ENCODE results near the gene ZNF182. TPM values are rescaled to one million over a fixed set of nuclear protein-coding genes. Genes with fewer than 3 reads are reported as not detected.
"Not testable (repeated sequence)": the region's sequence is repeated elsewhere in the genome, so short reads cannot be mapped to it uniquely, and the experiment has no call there.

The ZNF182 gene
- total RNA-seq, 2 experiments from 2014 or later, result 12.2 to 12.3 TPM

- ATAC-seq (ENCODE audit: low read depth) (no peak), DNase-seq (no peak)
- H3K9me3 Mint-ChIP-seq, result peaks cover 34% of the 10 kb centered on the region
- H3K27ac Mint-ChIP-seq, result no peak overlapping the region
- H3K4me3 Mint-ChIP-seq, result no peak overlapping the region
- POLR2A ChIA-PET, result no interaction called here
- H3K4me1 Mint-ChIP-seq, result no peaks in the 10 kb centered on the region
- H3K36me3 Mint-ChIP-seq, result peaks cover 54% of the 10 kb centered on the region
- H3K27me3 Mint-ChIP-seq, result no peaks in the 10 kb centered on the region
Observed at GRCh38 chrX:47973235-47973634, 30.6 kb downstream of the ZNF182 start.

- Mint-ChIP-seq H3K36me3 (peaks cover 14% of the 10 kb centered on the region), H3K9me3 (peaks cover 20% of the 10 kb centered on the region)
- H3K27ac Mint-ChIP-seq; H3K27me3 Mint-ChIP-seq; H3K4me3 Mint-ChIP-seq; H3K4me1 Mint-ChIP-seq; DNase-seq; ATAC-seq (ENCODE audit: low read depth); POLR2A ChIA-PET: not testable (repeated sequence)
Observed at GRCh38 chrX:47965526-47965925, 38.3 kb downstream of the ZNF182 start.

GRCh38 chrX:47961830-47962229, 42.0 kb downstream of the ZNF182 start:
- ATAC-seq (ENCODE audit: low read depth); H3K9me3 Mint-ChIP-seq; H3K27me3 Mint-ChIP-seq; H3K4me1 Mint-ChIP-seq; DNase-seq; H3K36me3 Mint-ChIP-seq; POLR2A ChIA-PET; H3K27ac Mint-ChIP-seq; H3K4me3 Mint-ChIP-seq: not testable (repeated sequence)

- ATAC-seq (ENCODE audit: low read depth) (no peak), DNase-seq (no peak)
- Mint-ChIP-seq H3K9me3 (peaks cover 6% of the 10 kb centered on the region), H3K27me3 (no peaks in the 10 kb centered on the region), H3K4me1 (no peaks in the 10 kb centered on the region), H3K36me3 (no peaks in the 10 kb centered on the region), H3K27ac (no peak overlapping the region), H3K4me3 (no peak overlapping the region)
- POLR2A ChIA-PET, result no interaction called here
Observed at GRCh38 chrX:47960406-47960805, 43.4 kb downstream of the ZNF182 start.

GRCh38 chrX:47958761-47959342, 44.9 kb downstream of the ZNF182 start:
- H3K27me3 Mint-ChIP-seq, result no peaks in the 10 kb centered on the region

GRCh38 chrX:47958206-47958605, 45.6 kb downstream of the ZNF182 start:
- not testable (repeated sequence) for DNase-seq; ATAC-seq (ENCODE audit: low read depth); H3K4me3 Mint-ChIP-seq

More at GRCh38 chrX:47958761-47959342, 44.9 kb downstream of the ZNF182 start:
- Mint-ChIP-seq H3K4me1 (no peaks in the 10 kb centered on the region), H3K27ac (no peak overlapping the region), H3K4me3 (no peak overlapping the region), H3K36me3 (no peaks in the 10 kb centered on the region), H3K9me3 (no peaks in the 10 kb centered on the region)
- ATAC-seq (ENCODE audit: low read depth) (peak; percentile 60), DNase-seq (no peak)
- POLR2A ChIA-PET, result no interaction called here

GRCh38 chrX:47956016-47956415, 47.8 kb downstream of the ZNF182 start:
- Mint-ChIP-seq H3K4me3 (no peak overlapping the region), H3K9me3 (peaks cover 5% of the 10 kb centered on the region), H3K36me3 (no peaks in the 10 kb centered on the region), H3K27ac (no peak overlapping the region), H3K4me1 (no peaks in the 10 kb centered on the region), H3K27me3 (no peaks in the 10 kb centered on the region)
- ATAC-seq (ENCODE audit: low read depth), result no peak
- DNase-seq, result no peak
- POLR2A ChIA-PET, result no interaction called here

More at GRCh38 chrX:47958206-47958605, 45.6 kb downstream of the ZNF182 start:
- H3K36me3 Mint-ChIP-seq, H3K4me1 Mint-ChIP-seq, H3K9me3 Mint-ChIP-seq, H3K27me3 Mint-ChIP-seq, POLR2A ChIA-PET, H3K27ac Mint-ChIP-seq: not testable (repeated sequence)

GRCh38 chrX:47955295-47955694, 48.5 kb downstream of the ZNF182 start:
- H3K36me3 Mint-ChIP-seq; H3K27ac Mint-ChIP-seq; H3K9me3 Mint-ChIP-seq; POLR2A ChIA-PET; H3K27me3 Mint-ChIP-seq; H3K4me3 Mint-ChIP-seq; ATAC-seq (ENCODE audit: low read depth); DNase-seq; H3K4me1 Mint-ChIP-seq: not testable (repeated sequence)

GRCh38 chrX:47941423-47941822, 62.4 kb downstream of the ZNF182 start:
- Mint-ChIP-seq H3K36me3 (no peaks in the 10 kb centered on the region), H3K4me3 (no peak overlapping the region), H3K27me3 (no peaks in the 10 kb centered on the region), H3K27ac (no peak overlapping the region), H3K9me3 (peaks cover 6% of the 10 kb centered on the region), H3K4me1 (peaks cover 3% of the 10 kb centered on the region)
- POLR2A ChIA-PET, result no interaction called here
- ATAC-seq (ENCODE audit: low read depth) (no peak), DNase-seq (no peak)

- Mint-ChIP-seq H3K4me3 (no peak overlapping the region), H3K9me3 (peaks cover 6% of the 10 kb centered on the region), H3K4me1 (peaks cover 7% of the 10 kb centered on the region), H3K27me3 (no peaks in the 10 kb centered on the region), H3K36me3 (no peaks in the 10 kb centered on the region), H3K27ac (no peak overlapping the region)
- ATAC-seq (ENCODE audit: low read depth), result no peak
- POLR2A ChIA-PET, result no interaction called here
- DNase-seq, result no peak
Observed at GRCh38 chrX:47940448-47940847, 63.3 kb downstream of the ZNF182 start.

GRCh38 chrX:47936940-47937317, 66.9 kb downstream of the ZNF182 start:
- H3K9me3 Mint-ChIP-seq, result no peaks in the 10 kb centered on the region
- H3K4me3 Mint-ChIP-seq, result peak overlapping the region; percentile 83
- POLR2A ChIA-PET, result no interaction called here
- H3K27me3 Mint-ChIP-seq, result no peaks in the 10 kb centered on the region
- ATAC-seq (ENCODE audit: low read depth), result no peak
- DNase-seq, result no peak
- peaks cover 7% of the 10 kb centered on the region for H3K4me1 Mint-ChIP-seq
- no peak overlapping the region for H3K27ac Mint-ChIP-seq
- H3K36me3 Mint-ChIP-seq, result no peaks in the 10 kb centered on the region

GRCh38 chrX:47936224-47936939, 67.4 kb downstream of the ZNF182 start:
- POLR2A ChIA-PET, result no interaction called here
- H3K9me3 Mint-ChIP-seq, result no peaks in the 10 kb centered on the region
- no peaks in the 10 kb centered on the region for H3K36me3 Mint-ChIP-seq
- no peaks in the 10 kb centered on the region for H3K27me3 Mint-ChIP-seq
- ATAC-seq (ENCODE audit: low read depth) (peak; percentile 22), DNase-seq (no peak)
- peak overlapping the region; percentile 82 for H3K27ac Mint-ChIP-seq
- H3K4me1 Mint-ChIP-seq, result peaks cover 7% of the 10 kb centered on the region
- H3K4me3 Mint-ChIP-seq, result peak overlapping the region; percentile 83

GRCh38 chrX:47933946-47934345, 69.8 kb downstream of the ZNF182 start:
- POLR2A ChIA-PET, result no interaction called here
- H3K9me3 Mint-ChIP-seq, result no peaks in the 10 kb centered on the region
- H3K36me3 Mint-ChIP-seq, result no peaks in the 10 kb centered on the region
- H3K4me1 Mint-ChIP-seq, result peaks cover 7% of the 10 kb centered on the region
- H3K4me3 Mint-ChIP-seq, result no peak overlapping the region
- DNase-seq (no peak), ATAC-seq (ENCODE audit: low read depth) (no peak)
- H3K27ac Mint-ChIP-seq, result no peak overlapping the region
- no peaks in the 10 kb centered on the region for H3K27me3 Mint-ChIP-seq

- H3K9me3 Mint-ChIP-seq; H3K27me3 Mint-ChIP-seq; DNase-seq; H3K4me3 Mint-ChIP-seq; H3K36me3 Mint-ChIP-seq; H3K27ac Mint-ChIP-seq; ATAC-seq (ENCODE audit: low read depth); POLR2A ChIA-PET; H3K4me1 Mint-ChIP-seq: not testable (repeated sequence)
Observed at GRCh38 chrX:47931970-47932369, 71.8 kb downstream of the ZNF182 start.

All from activated naive CD8-positive, alpha-beta T cell treated with anti-CD3 and anti-CD28 coated beads, Interleukin-2, amount 10 ng/mL, durations not matched to agents 7 days and 5 days (primary cell).